GM12891 (cell line): ENCODE results near the gene YPEL2.

ENCODE experiments used
- POLR2A ChIP-seq: IDR thresholded peaks from 2 replicates; pipeline ENCODE4 v1.6.1; 2011; ENCODE audit warnings: low read depth, low read length, control low read depth
- POLR2AphosphoS5 ChIP-seq: IDR thresholded peaks from 2 replicates; pipeline ENCODE4 v1.6.1; 2011; ENCODE audit warnings: low read depth, low read length, control low read depth

GRCh38 chr17:59361386-59361785, 29.9 kb downstream of the YPEL2 start:
- TF ChIP-seq POLR2AphosphoS5: no peak
- TF ChIP-seq POLR2A: no peak
